ENCODE results near the gene GBP7. TPM values are rescaled to one million over a fixed set of nuclear protein-coding genes. Genes with fewer than 3 reads are reported as not detected.

GBP7 gene
- total and polyA plus RNA-seq, 10 of the 15 experiments (the other 5 are each of a cell fraction or from before 2014, with no cell fraction given): not detected

DNA sequence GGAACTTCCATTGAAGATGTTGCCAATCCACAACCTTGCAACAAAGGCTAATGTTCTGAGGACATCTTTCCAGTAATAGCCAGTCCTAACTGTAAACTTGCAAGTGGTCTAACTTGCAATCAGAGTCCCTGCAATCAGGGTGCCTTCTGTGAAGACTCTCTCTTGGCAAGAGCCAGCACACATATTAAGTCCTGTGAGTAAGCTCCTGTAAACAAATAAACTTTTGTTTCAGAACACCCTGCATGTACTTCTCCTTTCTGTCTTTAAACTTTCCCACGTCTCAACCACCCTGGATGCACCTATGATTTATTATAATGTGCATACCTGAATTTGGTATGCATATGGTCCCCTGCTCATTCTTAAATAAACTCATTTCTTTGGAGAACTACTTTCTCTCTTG is 9.1 kb downstream of the GBP7 start:
- Histone ChIP-seq H3K36me3 (ENCODE audit: control insufficient read depth in 2 of 2, insufficient read depth in 2 of 2, low read length in 1 of 2) (no peaks in the 10 kb centered on the region), H4K20me1 (ENCODE audit: control insufficient read depth, insufficient read depth) (no peaks in the 10 kb centered on the region), H3K4me2 (ENCODE audit: control insufficient read depth, insufficient read depth) (no peak overlapping the region), H2AFZ (ENCODE audit: control insufficient read depth, low read depth, low read length) (no peak overlapping the region; the same call in 1 of the 2 replicates), H3K4me1 (ENCODE audit: control insufficient read depth, insufficient read depth, low read length) (no peaks in the 10 kb centered on the region), H3K27ac (ENCODE audit: control insufficient read depth, insufficient read depth) (no peak overlapping the region), H3K27me3 (replicated peaks in 1 of 2; ENCODE audit: control insufficient read depth in 2 of 2, insufficient read depth in 2 of 2, low read length in 1 of 2) (no peaks in the 10 kb centered on the region), H3K9ac (ENCODE audit: control insufficient read depth, insufficient read depth, low read length) (no peak overlapping the region), H3K4me3 (no peak overlapping the region), H3K9me3 (replicated peaks; ENCODE audit: control insufficient read depth, insufficient read depth, low read length) (no peaks in the 10 kb centered on the region), H3K79me2 (ENCODE audit: control insufficient read depth, insufficient read depth, low read length) (no peaks in the 10 kb centered on the region)
- in situ Hi-C loops (cut with MboI) (no loop called here), intact Hi-C loops (cut with micrococcal nuclease; ENCODE audit: unreplicated experiment) (no loop called here)
- CTCF ChIA-PET: no interaction called here
- FAIRE-seq: no peak
- 73% methylated on average over 1 of the region's 1 CpG for WGBS (ENCODE audit: insufficient coverage, insufficient replicate concordance, low lambda C conversion rate, missing lambda C conversion rate)
- DNase-seq (ENCODE audit: low read depth, low spot score): no peak
- TF ChIP-seq TCF7 (IDR thresholded peaks at IDR 0.05; ENCODE audit: borderline replicate concordance) (no peak), NR2C1 (IDR thresholded peaks at IDR 0.05) (no peak), RAD51 (IDR thresholded peaks at IDR 0.05) (no peak), EGR1 (IDR thresholded peaks at IDR 0.05; ENCODE audit: borderline replicate concordance in 1 of 2, low read depth in 2 of 2, low read length in 2 of 2) (no peak), RUNX3 (IDR thresholded peaks at IDR 0.05; ENCODE audit: low read length) (no peak), SPI1 (IDR thresholded peaks at IDR 0.05; ENCODE audit: borderline replicate concordance, insufficient read depth, low read depth, low read length) (no peak)
- ATAC-seq: no peak
- POLR2A ChIA-PET: no interaction called here
- RAD21 ChIA-PET (ENCODE audit: unreplicated experiment): no interaction called here
- no TSS peak for BruUV-seq (replicated peaks)
- SMC1A ChIA-PET (ENCODE audit: uncharacterized antibody, unreplicated experiment): interaction anchor here (0.8 kb wide), 1 partner anchor 32 kb away, joined by 3 read pairs; no protein-coding TSS in a partner anchor

DNA sequence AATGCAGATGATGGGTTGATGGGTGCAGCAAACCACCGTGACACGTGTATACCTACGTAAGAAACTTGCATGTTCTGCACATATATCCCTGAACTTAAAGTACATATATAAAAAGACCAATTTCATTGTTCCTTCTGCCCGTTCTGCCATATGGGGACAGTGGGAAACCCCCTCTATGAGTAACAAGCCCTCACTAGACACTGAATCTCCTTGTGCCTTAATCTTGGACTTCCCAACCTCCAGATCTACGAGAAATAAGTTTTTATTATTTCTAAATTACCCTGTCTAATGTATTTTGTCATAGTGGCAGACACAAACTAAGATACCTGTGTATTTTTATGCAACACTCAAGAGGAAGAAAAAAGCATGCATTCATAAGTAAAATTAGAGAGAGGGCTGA is 10.0 kb downstream of the GBP7 start:
- Histone ChIP-seq H3K4me1 (ENCODE audit: control insufficient read depth, insufficient read depth, low read length) (no peaks in the 10 kb centered on the region), H3K27ac (ENCODE audit: control insufficient read depth, insufficient read depth) (no peak overlapping the region), H3K9ac (ENCODE audit: control insufficient read depth, insufficient read depth, low read length) (no peak overlapping the region), H3K4me2 (ENCODE audit: control insufficient read depth, insufficient read depth) (no peak overlapping the region), H3K9me3 (replicated peaks; ENCODE audit: control insufficient read depth, insufficient read depth, low read length) (no peaks in the 10 kb centered on the region), H3K27me3 (replicated peaks in 1 of 2; ENCODE audit: control insufficient read depth in 2 of 2, insufficient read depth in 2 of 2, low read length in 1 of 2) (no peaks in the 10 kb centered on the region), H4K20me1 (ENCODE audit: control insufficient read depth, insufficient read depth) (no peaks in the 10 kb centered on the region), H3K4me3 (no peak overlapping the region), H2AFZ (ENCODE audit: control insufficient read depth, low read depth, low read length) (no peak overlapping the region), H3K36me3 (ENCODE audit: control insufficient read depth in 2 of 2, insufficient read depth in 2 of 2, low read length in 1 of 2) (no peaks in the 10 kb centered on the region), H3K79me2 (ENCODE audit: control insufficient read depth, insufficient read depth, low read length) (no peaks in the 10 kb centered on the region)
- ChIA-PET CTCF (no interaction called here), SMC1A (ENCODE audit: uncharacterized antibody, unreplicated experiment) (interaction anchor here (0.6 kb wide), 1 partner anchor 191 kb away, joined by 3 read pairs; no protein-coding TSS in a partner anchor), RAD21 (ENCODE audit: unreplicated experiment) (no interaction called here), POLR2A (interaction anchor here (0.7 kb wide), 1 partner anchor 636 kb away, joined by 3 read pairs; no protein-coding TSS in a partner anchor)
- BruUV-seq (replicated peaks): no TSS peak
- DNase-seq (ENCODE audit: low read depth, low spot score) (no peak), ATAC-seq (no peak), FAIRE-seq (no peak)
- in situ Hi-C loops (cut with MboI) (no loop called here), intact Hi-C loops (cut with micrococcal nuclease; ENCODE audit: unreplicated experiment) (no loop called here)
- WGBS (ENCODE audit: insufficient coverage, insufficient replicate concordance, low lambda C conversion rate, missing lambda C conversion rate): 61% methylated on average over 5 of the region's 5 CpGs
- no peak for TF ChIP-seq BCL11A (IDR thresholded peaks at IDR 0.05; ENCODE audit: low read depth, low read length)
- no peak for TF ChIP-seq FOXM1 (IDR thresholded peaks at IDR 0.05; ENCODE audit: low read depth, low read length)
- TF ChIP-seq RUNX3 (IDR thresholded peaks at IDR 0.05; ENCODE audit: low read length): no peak

Data from GM12878 (cell line).